Thoracic aorta (tissue), 2 donors: ENCODE results near the gene SFXN3. TPM values are rescaled to one million over a fixed set of nuclear protein-coding genes. Genes with fewer than 3 reads are reported as not detected.

ENCODE experiments used
- ATAC-seq: fragments of 150-250 bp; one replicate; pipeline ENCODE4 v1.8.0; 2017; ENCODE audit warnings: low read depth; ENCODE audit not compliant: insufficient number of reproducible peaks, low FRiP score
- DNase-seq: peaks from one replicate; pipeline ENCODE4 v3.0.0-alpha.2; 2020; ENCODE audit warnings: low spot score
- H3K27ac ChIP-seq, 2 donors: fragments of 200-600 bp; sonication (generic); 1 replicate in 1 of 2; 2 replicates in 1 of 2; pipeline ENCODE4 v1.5.1; 2016; ENCODE audit warnings: mild to moderate bottlenecking in 2 of 2, moderate library complexity in 2 of 2
- H3K27me3 ChIP-seq: fragments of 200-600 bp; sonication (generic); replicated peaks from 2 replicates; pipeline ENCODE4 v1.6.0; 2016; ENCODE audit warnings: mild to moderate bottlenecking; ENCODE audit not compliant: insufficient read depth
- H3K36me3 ChIP-seq: fragments of 200-600 bp; sonication (generic); one replicate; pipeline ENCODE4 v1.5.1; 2016
- H3K4me1 ChIP-seq, 2 donors: fragments of 200-600 bp; sonication (generic); 1 replicate in 1 of 2; 2 replicates in 1 of 2; pipeline versions ENCODE4 v1.5.1 to v1.6.0; 2016; ENCODE audit warnings: low read depth in 2 of 2, mild to moderate bottlenecking in 1 of 2; ENCODE audit not compliant: control insufficient read depth in 1 of 2
- H3K4me3 ChIP-seq: fragments of 200-600 bp; sonication (generic); 2 replicates; pipeline ENCODE4 v1.5.1; 2016; ENCODE audit warnings: mild to moderate bottlenecking
- H3K9me3 ChIP-seq: fragments of 200-600 bp; sonication (generic); 2 replicates; pipeline ENCODE4 v1.5.1; 2016
- CTCF ChIP-seq: fragments of 200-600 bp; sonication (generic); IDR thresholded peaks from one replicate; pipeline ENCODE4 v1.5.1; 2019; ENCODE audit warnings: antibody characterized with exemption
- total RNA-seq, 2 donors: library from RNA; depleted of rRNA; stranded (reverse); fragments of >200 nt; gene quantifications; one replicate each; pipeline versions ENCODE4 v1.1.0 to v1.2.3, GENCODE V29; 2016

The SFXN3 gene
- total RNA-seq, 2 donors from 2014 or later: 136 to 206 TPM

GRCh38 chr10:101061624-101062231 is 30.7 kb downstream of the SFXN3 start, which contains the start of gene KAZALD1:
TSS of gene KAZALD1 (plus strand) at chr10:101061989. CDS start at chr10:101062593, 604 bp downstream.
- no peaks in the 10 kb centered on the region for H3K9me3 ChIP-seq
- peak within 1 kb of the TSS; percentile 90 for H3K4me3 ChIP-seq
- no peaks in the 10 kb centered on the region for H3K36me3 ChIP-seq
- peaks cover 20 to 48% of the 10 kb centered on the region in 2 donors for H3K4me1 ChIP-seq
- peak within 1 kb of the TSS; percentile 98 to 99 for H3K27ac ChIP-seq
- TF ChIP-seq CTCF: no peak
- no peak for DNase-seq
- no peaks in the 10 kb centered on the region for H3K27me3 ChIP-seq
- peak; percentile 14 for ATAC-seq

GRCh38 chr10:101062232-101063049 is 31.4 kb downstream of the SFXN3 start:
- Histone ChIP-seq H3K4me3 (peak overlapping the region; percentile 90), H3K27me3 (no peaks in the 10 kb centered on the region), H3K27ac (peak overlapping the region; percentile 98 to 99), H3K4me1 (peaks cover 20 to 54% of the 10 kb centered on the region in 2 donors), H3K9me3 (no peaks in the 10 kb centered on the region), H3K36me3 (no peaks in the 10 kb centered on the region)
- no peak for DNase-seq
- TF ChIP-seq CTCF: peak; percentile 73
- ATAC-seq: no peak

GRCh38 chr10:101063050-101063525 is 32.1 kb downstream of the SFXN3 start:
- no peaks in the 10 kb centered on the region for H3K27me3 ChIP-seq
- no peaks in the 10 kb centered on the region for H3K9me3 ChIP-seq
- H3K27ac ChIP-seq: peak overlapping the region in 1 of 2 donors; percentile 99
- peaks cover 20 to 57% of the 10 kb centered on the region in 2 donors for H3K4me1 ChIP-seq
- DNase-seq (no peak), ATAC-seq (no peak)
- no peaks in the 10 kb centered on the region for H3K36me3 ChIP-seq
- TF ChIP-seq CTCF: no peak
- H3K4me3 ChIP-seq: peak overlapping the region; percentile 90

GRCh38 chr10:101063548-101064414 is 32.7 kb downstream of the SFXN3 start:
- Histone ChIP-seq H3K36me3 (no peaks in the 10 kb centered on the region), H3K9me3 (no peaks in the 10 kb centered on the region), H3K27me3 (no peaks in the 10 kb centered on the region), H3K4me3 (peak overlapping the region; percentile 90), H3K27ac (peak overlapping the region in 1 of 2 donors; percentile 99), H3K4me1 (peaks cover 20 to 57% of the 10 kb centered on the region in 2 donors)
- DNase-seq: no peak
- TF ChIP-seq CTCF: no peak
- ATAC-seq: no peak
